NOMO-1 (cell line): ENCODE data around the gene SMC5.
"Not testable (repeated sequence)": the region's sequence is repeated elsewhere in the genome, so short reads cannot be mapped to it uniquely, and the experiment has no call there.

Source experiments
- DNase-seq, 2 experiments: peaks; one replicate each; lab custom pipeline; 2025; ENCODE audit not compliant: unreplicated experiment in 2 of 2; lab: John Stamatoyannopoulos, UW

Gene SMC5

GRCh38 chr9:70262948-70263347 is 4.2 kb downstream of the SMC5 start:
- no peak for DNase-seq

DNA sequence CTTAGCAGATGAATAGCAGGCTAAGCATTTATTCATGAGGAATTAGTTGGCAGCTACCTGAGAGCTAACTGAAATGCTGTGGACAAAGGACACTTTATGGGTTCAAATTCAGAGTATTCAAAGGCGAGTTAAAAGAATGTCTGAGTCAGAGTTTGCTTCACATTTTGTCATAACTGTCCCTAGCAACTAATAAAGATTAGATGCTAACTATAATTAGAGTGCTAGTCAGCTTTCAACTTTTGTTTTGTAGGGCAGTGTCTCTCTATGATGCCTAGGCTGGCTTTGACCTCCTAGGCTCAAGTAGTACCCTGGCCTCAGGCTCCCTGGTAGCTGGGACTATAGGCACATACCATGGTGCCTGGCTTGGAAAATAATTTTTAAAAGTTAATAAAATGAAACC is 4.6 kb downstream of the SMC5 start:
- no peak for DNase-seq

DNA sequence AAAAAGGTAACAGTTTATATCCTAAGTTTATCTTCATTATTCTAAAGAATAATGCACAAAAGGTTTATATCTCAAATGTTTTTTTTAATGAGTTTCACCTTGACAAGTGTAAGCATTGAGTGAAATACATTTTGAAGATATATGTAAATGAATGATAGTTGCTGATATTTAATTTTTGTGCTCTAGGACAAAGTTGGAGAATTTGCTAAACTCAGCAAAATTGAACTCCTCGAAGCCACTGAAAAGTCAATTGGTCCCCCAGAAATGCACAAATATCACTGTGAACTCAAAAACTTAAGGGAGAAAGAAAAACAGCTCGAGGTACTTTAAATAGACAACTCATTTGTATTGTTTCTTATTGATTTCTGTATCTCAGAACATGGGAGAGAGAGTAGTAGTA is 19.5 kb downstream of the SMC5 start:
- DNase-seq = no peak

DNA sequence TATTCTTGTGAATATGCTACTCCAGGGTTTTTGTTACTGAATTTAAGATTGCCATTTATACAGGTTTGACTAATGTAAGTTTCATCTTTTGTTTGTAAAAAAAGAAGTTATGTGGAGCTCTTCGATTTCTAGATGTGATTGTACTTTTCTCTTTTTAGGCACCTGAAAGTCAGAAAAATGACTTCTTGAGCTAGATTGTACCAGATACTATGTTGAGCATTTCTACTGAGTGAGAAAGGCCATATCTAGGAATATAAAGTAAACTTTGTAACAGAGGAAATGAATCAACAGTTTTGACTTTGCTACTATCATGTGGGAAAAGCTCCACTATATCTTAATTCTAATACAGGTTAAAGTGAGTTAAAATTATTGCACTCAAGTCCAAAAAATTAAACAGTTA is 25.1 kb downstream of the SMC5 start:
- no peak for DNase-seq

DNA sequence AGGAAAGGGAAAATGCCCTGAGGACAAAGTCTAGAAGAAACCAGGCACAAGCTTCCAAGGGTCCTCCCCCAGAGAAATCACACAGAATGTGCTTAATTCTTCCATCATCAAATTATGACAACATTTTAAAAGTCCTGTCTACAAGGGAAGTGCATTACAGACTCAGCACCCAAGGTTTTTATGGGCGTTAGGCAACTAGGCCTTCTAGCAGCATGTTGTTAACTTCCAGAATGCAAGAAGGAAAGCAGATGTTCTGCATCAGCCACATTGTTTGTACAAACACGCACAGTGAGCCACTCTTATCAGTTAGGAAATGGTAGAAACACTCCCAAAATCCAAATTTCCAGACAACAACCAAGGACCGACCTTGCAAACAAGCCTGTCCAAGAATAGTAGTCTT is 26.5 kb downstream of the SMC5 start:
- DNase-seq = no peak

DNA sequence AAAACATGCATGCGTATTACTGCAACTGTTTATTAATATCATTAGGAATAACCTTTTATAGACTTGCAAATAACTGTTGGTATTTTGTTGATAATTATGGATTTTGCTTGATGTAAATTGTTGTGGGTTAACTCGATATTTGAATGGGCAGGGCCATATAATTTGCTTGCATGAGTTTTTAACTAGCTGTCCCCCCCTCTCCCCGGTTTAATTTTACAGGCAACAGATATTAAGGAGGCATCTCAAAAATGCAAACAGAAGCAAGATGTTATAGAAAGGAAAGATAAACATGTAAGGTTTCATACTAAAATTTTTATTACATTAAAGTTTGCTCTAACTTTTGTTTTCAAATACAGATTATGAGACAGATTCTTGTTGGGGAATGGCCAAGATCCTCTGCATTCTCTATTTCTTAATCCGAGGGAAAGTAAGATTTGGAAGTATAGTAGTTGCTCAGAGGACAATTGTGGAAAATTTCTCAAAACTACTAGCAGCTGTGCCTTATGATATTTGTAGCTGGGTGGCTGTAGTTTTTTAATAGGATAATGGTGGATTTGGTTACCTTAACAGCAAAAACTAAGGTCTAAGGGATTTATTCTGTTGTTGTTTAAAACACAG is 27.3 kb downstream of the SMC5 start:
- no peak for DNase-seq

- no peak for DNase-seq
Observed at GRCh38 chr9:70290626-70291025, 31.8 kb downstream of the SMC5 start.

GRCh38 chr9:70291446-70291845 is 32.7 kb downstream of the SMC5 start:
- no peak for DNase-seq

DNA sequence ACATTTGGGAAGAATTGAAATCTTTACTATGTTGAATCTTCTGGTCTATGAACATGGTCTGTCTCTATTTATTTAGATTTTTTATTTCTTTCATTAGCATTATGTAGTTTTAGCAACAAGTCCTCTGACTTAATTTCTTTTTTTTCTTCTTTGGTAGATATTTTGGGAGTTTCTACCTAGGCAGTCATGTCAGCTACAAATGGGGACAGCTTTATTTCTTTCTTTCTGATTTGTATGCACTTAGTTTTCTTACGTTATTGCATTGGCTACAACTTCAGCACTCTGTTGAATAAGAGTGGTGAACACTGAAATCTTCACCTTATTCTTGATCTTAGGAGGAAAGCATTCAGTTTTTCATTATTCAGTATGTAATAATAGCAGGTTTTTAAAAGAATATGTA is 33.5 kb downstream of the SMC5 start:
- no peak for DNase-seq

- no peak for DNase-seq
Observed at GRCh38 chr9:70293214-70293613, 34.4 kb downstream of the SMC5 start.

DNA sequence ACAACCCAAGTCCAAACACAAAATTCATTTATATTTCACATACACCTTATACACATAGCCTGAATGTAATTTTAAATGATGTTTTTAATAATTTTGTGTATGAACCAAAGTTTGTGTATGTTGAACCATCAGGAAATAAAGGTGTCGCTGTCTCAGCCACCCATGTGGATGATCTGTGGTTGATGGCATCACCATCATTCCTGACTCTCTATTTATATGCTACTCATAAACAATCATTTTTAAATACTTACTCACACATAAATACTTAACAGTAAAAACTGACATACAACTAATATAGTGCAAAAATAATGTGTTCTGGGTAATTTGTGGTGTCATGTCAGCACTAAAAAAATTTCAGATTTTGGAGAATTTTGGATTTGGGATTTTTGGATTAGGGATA is 38.4 kb downstream of the SMC5 start:
- DNase-seq = no peak

GRCh38 chr9:70298245-70298771 is 39.5 kb downstream of the SMC5 start:
- no peak for DNase-seq

- no peak for DNase-seq
Observed at GRCh38 chr9:70303268-70303667, 44.5 kb downstream of the SMC5 start.

GRCh38 chr9:70304810-70305209 is 46.0 kb downstream of the SMC5 start:
- DNase-seq = no peak

DNA sequence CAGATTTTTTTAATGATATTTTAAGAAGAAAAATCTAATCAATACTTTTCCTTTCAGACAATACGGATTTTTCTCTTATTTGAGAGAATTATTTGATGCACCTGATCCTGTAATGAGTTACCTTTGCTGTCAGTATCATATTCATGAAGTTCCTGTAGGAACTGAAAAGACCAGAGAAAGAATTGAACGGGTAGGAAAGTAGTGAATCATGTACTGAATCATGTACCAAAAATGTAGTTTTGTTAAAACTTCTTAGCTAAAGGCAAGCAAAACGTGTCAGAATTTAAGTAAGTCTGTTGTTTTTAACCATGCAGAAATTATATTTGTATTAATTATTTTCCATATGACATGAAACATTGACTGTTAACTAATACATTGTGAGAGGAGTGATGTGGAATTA is 56.6 kb downstream of the SMC5 start:
- no peak for DNase-seq

DNA sequence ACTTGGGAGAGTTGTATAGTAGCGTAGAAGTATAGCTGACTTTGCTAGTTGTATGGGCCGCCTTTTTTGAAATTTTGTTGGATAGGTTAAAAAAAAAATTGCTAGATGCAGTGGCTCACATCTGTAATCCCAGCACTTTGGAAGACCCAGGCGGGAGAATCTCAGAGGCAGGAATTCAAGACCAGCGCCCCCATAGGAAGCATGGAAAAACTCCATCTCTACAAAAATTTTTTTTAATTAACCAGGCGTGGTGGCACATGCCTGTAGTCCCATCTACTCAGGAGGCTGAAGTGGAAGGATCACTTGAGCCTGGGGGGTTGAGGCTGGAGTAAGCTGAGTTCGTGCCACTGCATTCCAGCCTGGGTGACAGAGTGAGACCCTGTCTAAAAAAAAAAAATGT is 59.2 kb downstream of the SMC5 start:
- DNase-seq = no peak

DNA sequence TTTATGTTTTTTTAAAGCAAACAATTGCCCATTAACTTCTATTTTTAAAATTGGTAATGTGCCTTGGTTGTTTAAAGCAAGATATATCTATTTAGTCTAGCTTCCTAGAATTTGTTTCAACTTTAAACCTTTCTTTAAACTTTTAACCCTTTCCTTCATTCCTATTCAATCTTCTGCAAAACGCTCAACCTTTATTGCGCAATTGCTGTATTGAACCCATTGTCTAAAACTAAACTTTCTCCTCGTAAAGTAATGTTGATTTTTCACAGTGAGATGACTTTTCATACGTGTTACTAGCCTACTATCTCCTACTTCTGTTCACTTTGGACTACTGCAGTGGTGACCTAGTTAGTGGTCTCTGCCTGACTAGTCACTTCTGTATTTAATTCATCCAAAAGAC is 63.3 kb downstream of the SMC5 start:
- no peak for DNase-seq

GRCh38 chr9:70324963-70325362 is 66.2 kb downstream of the SMC5 start:
- no peak for DNase-seq

- not testable (repeated sequence) for DNase-seq
Observed at GRCh38 chr9:70328625-70329024, 69.8 kb downstream of the SMC5 start.

GRCh38 chr9:70340572-70340971 is 81.8 kb downstream of the SMC5 start:
- DNase-seq = no peak

DNA sequence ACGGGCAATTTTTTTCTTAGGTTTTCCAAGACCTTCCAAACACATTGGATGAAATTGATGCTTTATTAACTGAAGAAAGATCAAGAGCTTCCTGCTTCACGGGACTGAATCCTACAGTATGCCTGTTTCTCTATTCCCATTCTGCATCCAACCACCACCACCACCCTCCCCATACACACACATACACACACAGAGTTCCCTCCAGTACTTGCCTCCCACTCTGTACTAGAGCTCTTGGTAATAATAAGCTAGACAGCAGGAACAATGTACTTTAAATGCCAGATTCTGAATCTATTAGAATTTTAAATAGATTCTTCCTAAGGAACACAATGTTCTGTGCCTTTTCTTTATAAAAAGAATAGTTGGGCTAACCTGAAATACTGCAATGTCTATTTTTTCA is 88.3 kb downstream of the SMC5 start:
- DNase-seq = no peak

DNA sequence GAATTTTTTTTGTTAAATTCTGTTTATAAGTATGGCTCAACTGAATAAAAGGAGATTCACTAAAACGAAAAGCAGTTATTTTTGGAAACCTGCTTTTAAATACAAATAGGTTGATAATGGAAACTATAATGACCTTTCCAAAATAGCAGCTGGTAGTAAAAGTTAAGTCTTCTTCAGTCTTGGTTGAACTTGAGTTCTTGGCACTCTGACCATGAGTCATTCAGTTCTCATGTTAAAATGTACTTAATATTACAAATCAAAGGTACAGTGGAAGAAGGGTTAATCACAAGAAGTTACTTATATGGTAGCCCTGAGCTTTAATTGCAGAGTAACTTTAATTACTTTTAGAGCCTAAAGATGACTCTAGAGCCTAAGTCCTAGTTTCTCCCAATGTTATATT is 93.6 kb downstream of the SMC5 start:
- DNase-seq = no peak

- no peak for DNase-seq
Observed at GRCh38 chr9:70352802-70353201, 94.0 kb downstream of the SMC5 start.
